HG03066 (cell line): ENCODE results near the gene LRP4.
"Not testable (repeated sequence)": the region's sequence is repeated elsewhere in the genome, so short reads cannot be mapped to it uniquely, and the experiment has no call there.

Experiments
- ATAC-seq: cut with Tn5 transposase; IDR thresholded peaks from one replicate; pipeline ENCODE4 v1.9.1; 2021; ENCODE audit warnings: low read depth; ENCODE audit not compliant: unreplicated experiment

LRP4 gene

GRCh38 chr11:46918083-46918787 lies at the start of gene LRP4:
TSS of gene LRP4 (minus strand) at chr11:46918550. CDS start at chr11:46918379, 171 bp downstream.
- no peak for ATAC-seq

GRCh38 chr11:46967962-46968361 lies 49.6 kb upstream of the LRP4 start:
- ATAC-seq = no peak

- no peak for ATAC-seq
Measured at GRCh38 chr11:46966773-46967172, 48.4 kb upstream of the LRP4 start.

GRCh38 chr11:46963844-46964243 lies 45.5 kb upstream of the LRP4 start:
- no peak for ATAC-seq

GRCh38 chr11:46961886-46962285 lies 43.5 kb upstream of the LRP4 start:
- not testable (repeated sequence) for ATAC-seq

- ATAC-seq = no peak
Measured at GRCh38 chr11:46961041-46961440, 42.7 kb upstream of the LRP4 start.

GRCh38 chr11:46958777-46959176 lies 40.4 kb upstream of the LRP4 start:
- ATAC-seq = no peak

GRCh38 chr11:46953093-46953492 lies 34.7 kb upstream of the LRP4 start:
- no peak for ATAC-seq

- ATAC-seq = no peak
Measured at GRCh38 chr11:46952553-46952952, 34.2 kb upstream of the LRP4 start.

- no peak for ATAC-seq
Measured at GRCh38 chr11:46951864-46952263, 33.5 kb upstream of the LRP4 start.

- ATAC-seq = no peak
Measured at GRCh38 chr11:46949297-46949696, 30.9 kb upstream of the LRP4 start.

GRCh38 chr11:46948378-46949131 lies 30.2 kb upstream of the LRP4 start:
- ATAC-seq = no peak

- no peak for ATAC-seq
Measured at GRCh38 chr11:46947399-46948077, 29.2 kb upstream of the LRP4 start.

GRCh38 chr11:46944356-46945075 lies 26.2 kb upstream of the LRP4 start:
- no peak for ATAC-seq

- ATAC-seq = no peak
Measured at GRCh38 chr11:46942172-46942571, 23.8 kb upstream of the LRP4 start.

- peak; percentile 83 for ATAC-seq
Measured at GRCh38 chr11:46936138-46937110, 18.1 kb upstream of the LRP4 start, which contains the start of gene CSTPP1. TSS of gene CSTPP1 (plus strand) at chr11:46936761. CDS start at chr11:46936806, 45 bp downstream.

- no peak for ATAC-seq
Measured at GRCh38 chr11:46930089-46930488, 11.7 kb upstream of the LRP4 start.

GRCh38 chr11:46928701-46929100 lies 10.4 kb upstream of the LRP4 start:
- not testable (repeated sequence) for ATAC-seq

- not testable (repeated sequence) for ATAC-seq
Measured at GRCh38 chr11:46927928-46928327, 9.6 kb upstream of the LRP4 start.

- no peak for ATAC-seq
Measured at GRCh38 chr11:46920755-46921154, 2.4 kb upstream of the LRP4 start.
